Stimulated activated CD4-positive, alpha-beta T cell treated with anti-CD3 and anti-CD28 coated beads, Interleukin-15, amount 100 ng/mL, for 48 hours (primary cell): ENCODE measurements around the gene SLC26A3.
"Not testable (repeated sequence)": the region's sequence is repeated elsewhere in the genome, so short reads cannot be mapped to it uniquely, and the experiment has no call there.

Source experiments
- DNase-seq, 2 donors: peaks; one replicate each; pipeline ENCODE4 v3.0.0-alpha.2; 2020; ENCODE audit warnings: low read depth in 2 of 2

The SLC26A3 gene

DNA sequence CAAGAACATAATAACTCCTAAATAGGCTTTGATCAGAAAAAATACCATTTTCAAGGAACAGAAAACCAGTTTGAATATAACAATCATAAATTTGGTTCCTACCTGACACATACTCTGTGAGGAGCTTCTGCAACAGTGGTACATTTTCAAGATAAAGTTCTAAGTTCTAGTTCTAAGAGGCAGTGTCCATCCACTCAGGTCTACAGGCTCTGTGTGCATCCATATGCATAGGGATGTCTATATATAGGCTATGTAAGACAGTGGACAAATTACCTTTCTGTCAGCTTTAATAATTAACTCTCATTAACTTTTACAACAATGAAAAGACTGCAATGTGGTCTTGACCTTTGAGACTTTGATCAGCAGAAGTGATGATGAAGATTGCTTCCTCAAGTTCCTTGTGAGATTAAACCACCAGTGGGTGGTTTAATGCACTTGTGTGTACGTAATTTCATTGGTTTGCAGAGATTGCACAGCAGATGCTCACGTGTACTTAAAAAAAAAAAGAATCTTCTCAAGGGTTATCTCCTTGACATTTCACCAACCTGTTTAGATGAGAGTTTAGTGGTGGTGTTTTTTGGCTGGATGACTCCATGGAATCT is at the start of gene SLC26A3:
SLC26A3 (minus strand) TSS at position 215 of the 602 bp plus-strand sequence. CDS start 8,714 bp downstream, outside the sequence.
- no peak for DNase-seq

GRCh38 chr7:107850643-107851042 is 47.6 kb upstream of the SLC26A3 start:
- DNase-seq, result no peak

DNA sequence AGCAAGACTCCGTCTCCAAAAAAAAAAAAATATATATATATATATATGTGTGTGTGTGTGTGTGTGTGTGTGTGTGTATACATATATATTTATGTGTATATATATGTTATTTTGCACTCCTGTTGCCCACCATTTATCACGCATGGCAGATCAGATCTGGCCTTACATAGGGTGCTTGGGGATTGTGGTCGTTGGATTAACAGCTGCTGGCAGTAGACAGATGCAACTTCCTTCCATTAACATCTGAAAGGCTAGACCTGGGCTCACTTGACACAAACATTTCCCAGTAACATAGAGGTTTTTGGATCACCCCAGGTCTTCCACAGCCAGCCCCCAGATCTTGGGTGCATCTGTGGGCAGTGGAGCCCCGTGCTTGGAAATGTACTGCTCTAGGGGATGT is 47.2 kb upstream of the SLC26A3 start:
- no peak for DNase-seq

DNA sequence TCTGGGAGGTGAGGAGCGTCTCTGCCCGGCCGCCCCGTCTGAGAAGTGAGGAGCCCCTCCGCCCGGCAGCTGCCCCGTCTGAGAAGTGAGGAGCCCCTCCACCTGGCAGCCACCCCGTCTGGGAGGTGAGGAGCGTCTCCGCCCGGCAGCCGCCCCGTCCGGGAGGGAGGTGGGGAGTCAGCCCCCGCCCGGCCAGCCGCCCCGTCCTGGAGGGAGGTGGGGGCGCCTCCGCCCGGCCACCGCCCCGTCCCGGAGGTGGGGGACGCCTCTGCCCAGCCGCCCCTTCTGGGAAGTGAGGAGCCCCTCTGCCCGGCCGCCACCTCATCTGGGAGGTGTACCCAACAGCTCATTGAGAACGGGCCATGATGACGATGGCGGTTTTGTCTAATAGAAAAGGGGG is 45.2 kb upstream of the SLC26A3 start:
- DNase-seq, result not testable (repeated sequence)

DNA sequence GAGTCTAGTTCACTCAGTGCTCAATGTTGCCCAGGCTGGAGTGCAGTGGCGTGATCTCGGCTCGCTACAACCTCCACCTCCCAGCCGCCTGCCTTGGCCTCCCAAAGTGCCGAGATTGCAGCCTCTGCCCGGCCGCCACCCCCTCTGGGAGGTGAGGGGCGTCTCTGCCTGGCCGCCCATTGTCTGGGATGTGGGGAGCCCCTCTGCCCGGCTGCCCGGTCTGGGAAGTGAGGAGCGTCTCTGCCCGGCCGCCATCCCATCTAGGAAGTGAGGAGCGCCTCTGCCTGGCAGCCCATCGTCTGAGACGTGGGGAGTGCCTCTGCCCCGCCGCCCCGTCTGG is 44.8 kb upstream of the SLC26A3 start:
- DNase-seq, result not testable (repeated sequence)

DNA sequence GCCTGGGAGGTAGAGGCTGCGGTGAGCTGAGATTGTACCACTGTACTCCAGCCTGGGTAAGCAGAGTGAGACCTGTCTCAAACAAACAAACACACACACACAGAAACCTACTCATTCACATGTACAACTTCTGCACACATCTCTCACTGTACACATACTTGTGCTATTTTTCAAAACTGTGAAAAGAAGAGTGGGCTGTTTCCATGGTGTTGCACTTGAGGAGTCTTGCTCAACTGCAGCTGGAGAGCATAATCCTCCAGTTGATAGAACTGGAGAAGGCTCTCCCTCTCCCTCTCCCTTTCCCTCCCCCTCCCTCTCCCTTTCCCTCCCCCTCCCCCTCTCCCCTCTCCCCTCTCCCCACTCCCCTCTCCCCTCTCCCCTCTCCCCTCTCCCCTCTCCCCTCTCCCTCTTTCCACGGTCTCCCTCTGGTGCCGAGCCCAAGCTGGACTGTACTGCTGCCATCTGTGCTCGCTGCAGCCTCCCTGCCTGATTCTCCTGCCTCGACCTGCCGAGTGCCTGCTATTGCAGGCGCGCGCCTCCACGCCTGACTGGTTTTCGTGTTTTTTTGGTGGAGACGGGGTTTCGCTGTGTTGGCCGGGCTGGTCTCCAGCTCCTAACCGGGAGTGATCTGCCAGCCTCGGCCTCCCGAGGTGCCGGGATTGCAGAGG is 44.3 kb upstream of the SLC26A3 start:
- DNase-seq, result no peak

GRCh38 chr7:107846324-107846723 is 43.3 kb upstream of the SLC26A3 start:
- no peak for DNase-seq

- no peak for DNase-seq
These were observed 40.2 kb upstream of the SLC26A3 start for GRCh38 chr7:107843184-107843583.

- DNase-seq, result no peak
These were observed 39.2 kb upstream of the SLC26A3 start for GRCh38 chr7:107842213-107842612.

- no peak for DNase-seq
These were observed 36.0 kb upstream of the SLC26A3 start for GRCh38 chr7:107838816-107839565.

GRCh38 chr7:107838024-107838601 is 35.1 kb upstream of the SLC26A3 start:
- no peak for DNase-seq

GRCh38 chr7:107837145-107837512 is 34.1 kb upstream of the SLC26A3 start:
- no peak for DNase-seq

DNA sequence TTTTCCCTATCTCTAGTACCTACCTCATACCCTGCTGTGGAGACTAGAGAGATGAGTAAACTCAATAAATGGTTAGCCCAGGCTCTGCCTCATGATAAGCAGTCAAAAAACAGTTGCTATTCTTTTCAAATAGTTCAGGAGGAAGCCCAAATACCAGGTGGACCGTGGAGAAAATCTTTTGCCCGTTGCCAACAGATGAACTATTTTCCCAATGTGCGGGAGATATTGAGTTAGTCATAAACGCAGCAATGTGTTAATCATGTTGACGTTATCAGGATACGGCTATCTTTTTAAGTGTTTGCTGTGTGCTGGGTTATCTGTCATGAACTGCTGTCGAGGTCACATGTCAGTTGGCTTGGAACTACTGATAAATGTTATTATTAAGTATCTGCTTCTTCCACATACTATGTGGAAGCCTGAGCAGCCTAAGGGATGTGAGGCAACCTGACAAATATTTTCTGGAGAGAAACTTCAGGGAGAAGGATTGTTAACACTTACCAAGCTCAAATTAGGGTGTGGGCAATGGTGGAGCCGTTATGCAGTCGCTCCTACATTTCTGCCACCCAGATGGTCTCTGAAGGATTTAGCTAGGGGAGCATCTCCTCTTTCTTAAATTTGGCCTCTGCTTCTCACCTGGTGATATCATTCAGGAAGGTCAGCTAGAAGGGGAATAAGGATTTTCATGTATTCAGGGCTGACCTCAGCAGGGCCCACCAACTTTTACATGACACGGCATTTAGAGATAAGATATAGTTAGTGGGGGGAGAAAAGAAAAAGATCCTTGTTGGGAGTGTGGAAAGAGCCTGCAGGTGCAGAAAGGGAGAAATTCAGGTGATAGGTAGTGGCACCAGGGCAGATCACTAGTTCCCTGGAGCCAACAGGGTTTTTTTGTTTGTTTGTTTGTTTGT is 33.5 kb upstream of the SLC26A3 start:
- no peak for DNase-seq

DNA sequence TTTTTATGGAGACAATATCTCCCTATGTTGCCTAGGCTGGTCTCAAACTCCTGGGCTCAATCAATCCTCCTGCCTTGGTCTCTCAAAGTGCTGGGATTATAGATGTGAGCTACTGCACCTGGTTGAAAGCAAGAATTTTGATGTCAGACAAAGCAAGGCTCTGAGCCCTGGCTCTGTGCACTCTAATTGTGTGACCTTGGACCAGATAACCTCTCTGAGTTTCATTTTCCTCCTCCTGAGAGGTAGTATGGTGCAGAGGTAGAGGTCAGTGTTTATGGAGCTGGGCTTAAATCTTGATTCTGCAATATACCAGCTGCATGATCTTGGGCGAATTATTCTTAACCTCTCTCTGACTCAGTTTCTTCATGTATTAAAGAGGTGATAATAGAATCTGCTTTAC is 31.4 kb upstream of the SLC26A3 start:
- DNase-seq, result no peak

DNA sequence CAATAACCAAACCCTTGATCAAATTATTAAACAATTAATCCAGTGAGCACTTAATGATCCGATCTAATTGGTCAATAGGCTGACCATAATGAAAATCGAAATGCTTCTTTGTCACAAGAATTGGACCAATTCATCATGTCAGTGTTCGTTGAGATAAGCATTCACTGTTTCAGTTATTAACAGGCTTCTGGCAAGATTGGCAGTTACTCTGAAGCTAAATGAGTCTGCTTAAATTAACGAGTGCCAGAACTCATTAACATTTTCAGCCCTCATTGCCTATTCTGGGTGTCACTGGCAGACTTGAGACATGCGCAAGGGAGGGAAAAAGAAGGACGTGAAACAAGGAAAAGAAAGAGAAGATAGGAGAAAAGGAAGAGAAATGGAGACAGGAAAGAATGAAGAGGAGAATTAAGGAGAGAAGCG is 30.7 kb upstream of the SLC26A3 start:
- DNase-seq, result no peak

GRCh38 chr7:107830420-107830819 is 27.4 kb upstream of the SLC26A3 start:
- no peak for DNase-seq

GRCh38 chr7:107828540-107828939 is 25.5 kb upstream of the SLC26A3 start:
- DNase-seq, result no peak

DNA sequence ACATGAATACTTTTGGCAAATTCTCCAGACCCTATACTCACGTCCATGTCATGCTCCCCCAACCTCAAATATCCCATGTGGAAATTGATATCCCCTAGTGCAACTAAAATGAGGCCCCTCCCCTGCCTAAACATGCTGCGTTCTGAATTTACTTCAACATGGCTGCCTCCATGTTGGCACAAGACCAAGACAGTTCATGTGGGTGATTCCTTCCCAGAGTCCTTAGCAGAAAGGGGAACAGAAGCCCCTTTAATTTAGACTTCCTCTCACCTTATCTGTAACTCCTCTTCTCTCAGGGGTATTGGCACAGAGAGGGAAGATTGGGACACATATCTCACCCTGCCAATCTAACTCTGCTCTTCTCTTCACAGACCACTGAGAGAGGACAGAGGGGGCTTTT is 24.5 kb upstream of the SLC26A3 start:
- DNase-seq, result no peak

GRCh38 chr7:107826451-107826850 is 23.4 kb upstream of the SLC26A3 start:
- DNase-seq, result no peak

GRCh38 chr7:107824858-107825257 is 21.8 kb upstream of the SLC26A3 start:
- DNase-seq, result no peak

- no peak for DNase-seq
These were observed 15.6 kb upstream of the SLC26A3 start for GRCh38 chr7:107818622-107819021.
